HG03469 (cell line): ENCODE measurements around the gene FIBP.
"Not testable (repeated sequence)": the region's sequence is repeated elsewhere in the genome, so short reads cannot be mapped to it uniquely, and the experiment has no call there.

Source experiments
- ATAC-seq: cut with Tn5 transposase; IDR thresholded peaks from one replicate; pipeline ENCODE4 v1.9.1; 2021; ENCODE audit warnings: mild to moderate bottlenecking, moderate library complexity, moderate number of reproducible peaks; ENCODE audit not compliant: unreplicated experiment

FIBP gene

DNA sequence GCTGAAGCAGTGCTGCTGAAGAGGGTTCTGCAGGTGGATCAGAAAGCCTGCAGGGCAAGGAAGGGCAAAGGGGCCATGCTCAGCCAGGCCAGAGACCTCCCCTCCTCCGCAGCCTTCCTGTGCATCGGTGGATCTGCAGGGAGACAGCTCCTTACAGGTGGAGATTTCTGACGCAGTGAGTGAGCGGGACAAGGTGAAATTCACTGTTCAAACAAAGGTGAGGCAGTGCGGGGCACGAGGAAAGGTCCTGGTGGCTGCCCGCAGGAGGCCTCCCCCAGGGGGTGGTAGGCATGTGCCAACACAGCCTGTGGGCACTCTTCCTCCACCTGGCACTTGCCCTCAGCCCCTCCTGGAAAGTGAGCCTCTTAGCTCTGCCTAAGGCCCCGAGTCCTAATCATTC, 38.9 kb downstream of the FIBP start:
- no peak for ATAC-seq

GRCh38 chr11:65848693-65849092, 39.6 kb downstream of the FIBP start:
- not testable (repeated sequence) for ATAC-seq

GRCh38 chr11:65847746-65848145, 40.5 kb downstream of the FIBP start:
- ATAC-seq, result no peak

DNA sequence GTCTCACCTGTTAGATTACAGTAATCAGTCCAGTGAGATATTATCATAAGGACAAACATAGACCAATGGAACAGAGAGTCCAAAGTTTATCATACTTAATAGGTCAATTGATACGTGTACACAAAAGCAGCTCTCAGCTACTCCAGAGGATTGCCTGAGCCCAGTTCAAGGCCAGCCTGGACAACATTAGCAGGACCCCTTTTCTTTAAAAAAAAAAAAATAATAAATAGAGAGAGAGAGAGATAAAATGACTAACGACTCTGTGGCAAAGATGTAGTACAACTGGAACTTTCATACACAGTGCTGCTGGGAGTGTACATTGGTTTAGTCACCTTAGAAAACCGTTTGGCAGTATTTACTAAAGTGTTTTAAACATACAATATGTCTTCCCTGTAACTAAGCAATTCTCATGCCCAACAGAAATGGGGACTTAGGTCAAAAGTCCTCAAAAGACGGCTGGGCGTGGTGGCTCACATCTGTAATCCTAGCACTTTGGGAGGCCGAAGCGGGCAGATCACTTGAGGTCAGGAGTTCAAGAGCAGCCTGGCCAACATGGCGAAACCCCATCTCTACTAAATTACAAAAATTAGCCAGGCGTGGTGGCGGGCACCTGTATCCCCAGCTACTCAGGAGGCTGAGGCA, 43.9 kb downstream of the FIBP start:
- ATAC-seq, result no peak

GRCh38 chr11:65843811-65844210, 44.5 kb downstream of the FIBP start:
- ATAC-seq, result no peak

GRCh38 chr11:65842144-65842543, 46.1 kb downstream of the FIBP start:
- no peak for ATAC-seq

DNA sequence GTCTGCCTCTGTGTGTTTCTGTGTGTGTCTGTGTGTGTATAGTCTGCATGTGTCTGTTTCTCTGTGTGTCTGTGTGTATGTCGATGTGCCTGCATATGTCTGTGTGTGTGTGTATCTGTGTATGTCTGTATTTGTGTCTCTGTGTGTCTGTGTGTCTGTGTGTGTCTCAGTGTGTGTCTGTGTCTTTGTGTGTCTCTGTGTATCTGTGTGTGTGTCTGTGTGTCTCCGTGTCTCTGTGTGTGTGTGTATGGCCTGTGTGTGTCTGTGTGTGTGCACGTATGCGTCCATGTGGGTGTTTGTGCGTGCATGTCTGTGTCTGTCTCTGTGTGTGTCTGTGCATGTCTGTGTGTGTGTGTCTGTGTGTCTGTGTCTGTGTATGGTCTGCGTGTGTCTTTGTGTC, 54.1 kb downstream of the FIBP start:
- ATAC-seq, result no peak
